ENCODE measurements around the gene CTNNA3. TPM values are rescaled to one million over a fixed set of nuclear protein-coding genes. Genes with fewer than 3 reads are reported as not detected.

The CTNNA3 gene
- total and polyA plus RNA-seq, 5 donors from 2014 or later = not detected

DNA sequence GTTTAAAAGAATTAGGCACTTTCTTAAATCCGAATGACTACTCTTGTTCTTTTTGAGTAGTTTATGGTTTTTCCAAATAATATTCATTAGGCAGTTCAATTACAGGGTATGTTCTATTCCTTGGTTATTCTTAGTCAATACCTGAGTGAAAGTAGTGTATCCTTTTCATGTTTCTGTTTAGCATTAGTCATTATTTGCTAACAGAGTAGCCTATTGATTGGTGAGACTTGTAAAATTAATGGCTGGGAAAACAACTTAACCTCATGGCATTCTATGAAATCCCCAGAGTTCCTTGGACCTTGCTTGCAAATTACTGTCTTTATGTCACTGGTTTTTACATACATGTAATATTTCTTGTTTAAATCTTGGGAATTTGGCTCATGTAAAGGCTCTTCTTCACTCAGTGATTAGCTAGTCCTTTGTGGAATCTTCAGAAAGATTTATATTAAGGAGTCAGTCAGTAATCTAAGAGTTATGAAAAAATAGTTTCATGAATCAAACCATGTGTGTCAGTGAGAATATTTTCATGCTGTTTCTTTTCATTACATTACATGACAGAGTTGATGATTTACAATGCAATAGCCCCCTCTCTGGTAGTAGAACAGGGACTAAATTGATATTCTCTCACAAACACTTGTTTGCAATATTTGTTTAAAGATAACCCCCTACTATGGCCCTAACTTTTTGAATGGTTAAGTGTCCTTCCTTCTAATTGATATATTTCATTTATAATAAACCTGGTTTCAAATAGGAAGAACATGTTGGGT lies 851.6 kb downstream of the CTNNA3 start:
- no peaks in the 10 kb centered on the region for H3K4me1 Mint-ChIP-seq
- Histone ChIP-seq H3K27ac (ENCODE audit: insufficient read depth, low read length, poor library complexity, severe bottlenecking) (no peak overlapping the region), H3K9me3 (ENCODE audit: control insufficient read depth in 2 of 2, low read length in 2 of 2) (no peaks in the 10 kb centered on the region), H3K36me3 (ENCODE audit: control insufficient read depth, insufficient read depth, low read length) (no peaks in the 10 kb centered on the region), H3K27me3 (ENCODE audit: control insufficient read depth, insufficient read depth, low read length) (no peaks in the 10 kb centered on the region), H3K4me3 (ENCODE audit: low read depth, low read length) (no peak overlapping the region), H3K4me1 (ENCODE audit: control insufficient read depth, insufficient read depth, low read length, poor library complexity, severe bottlenecking) (no peaks in the 10 kb centered on the region)
- no peaks in the 10 kb centered on the region for H3K27me3 Mint-ChIP-seq
- DNase-seq (no peak), ATAC-seq (ENCODE audit: low read depth in 2 of 2) (no peak)
- H3K36me3 Mint-ChIP-seq = no peaks in the 10 kb centered on the region
- no peak overlapping the region for H3K4me3 Mint-ChIP-seq
- no peak overlapping the region for H3K27ac Mint-ChIP-seq
- peaks cover 0 to 5% (median 2%) of the 10 kb centered on the region in 7 donors for H3K9me3 Mint-ChIP-seq

DNA sequence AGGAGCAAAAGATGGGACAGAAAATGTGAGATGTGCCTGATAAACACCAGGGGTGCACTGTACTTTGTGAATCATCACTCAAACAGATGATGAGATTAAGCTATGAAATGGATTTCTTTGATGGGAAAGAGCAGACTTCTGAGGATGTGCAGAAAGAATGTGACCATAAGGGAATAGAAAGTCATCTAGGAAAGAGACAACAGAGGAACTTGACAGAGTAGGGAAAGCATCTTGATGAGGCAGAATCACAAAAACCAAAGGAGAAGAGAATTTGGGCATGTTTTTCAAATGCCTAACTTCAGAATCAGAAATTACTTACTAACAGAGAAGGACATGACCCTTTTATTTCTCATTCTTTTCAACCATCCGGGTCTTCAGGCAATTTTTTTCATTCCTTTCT lies 852.6 kb downstream of the CTNNA3 start:
- no peak overlapping the region for H3K4me3 Mint-ChIP-seq
- ATAC-seq (ENCODE audit: low read depth in 2 of 2) (no peak), DNase-seq (no peak)
- H3K27ac Mint-ChIP-seq = no peak overlapping the region
- Histone ChIP-seq H3K27ac (ENCODE audit: insufficient read depth, low read length, poor library complexity, severe bottlenecking) (no peak overlapping the region), H3K36me3 (ENCODE audit: control insufficient read depth, insufficient read depth, low read length) (no peaks in the 10 kb centered on the region), H3K9me3 (ENCODE audit: control insufficient read depth in 2 of 2, low read length in 2 of 2) (no peaks in the 10 kb centered on the region), H3K4me1 (ENCODE audit: control insufficient read depth, insufficient read depth, low read length, poor library complexity, severe bottlenecking) (no peaks in the 10 kb centered on the region), H3K4me3 (ENCODE audit: low read depth, low read length) (no peak overlapping the region), H3K27me3 (ENCODE audit: control insufficient read depth, insufficient read depth, low read length) (no peaks in the 10 kb centered on the region)
- H3K36me3 Mint-ChIP-seq = no peaks in the 10 kb centered on the region
- H3K27me3 Mint-ChIP-seq = no peaks in the 10 kb centered on the region
- H3K9me3 Mint-ChIP-seq = peaks cover 0 to 5% (median 2%) of the 10 kb centered on the region in 7 donors
- no peaks in the 10 kb centered on the region for H3K4me1 Mint-ChIP-seq

DNA sequence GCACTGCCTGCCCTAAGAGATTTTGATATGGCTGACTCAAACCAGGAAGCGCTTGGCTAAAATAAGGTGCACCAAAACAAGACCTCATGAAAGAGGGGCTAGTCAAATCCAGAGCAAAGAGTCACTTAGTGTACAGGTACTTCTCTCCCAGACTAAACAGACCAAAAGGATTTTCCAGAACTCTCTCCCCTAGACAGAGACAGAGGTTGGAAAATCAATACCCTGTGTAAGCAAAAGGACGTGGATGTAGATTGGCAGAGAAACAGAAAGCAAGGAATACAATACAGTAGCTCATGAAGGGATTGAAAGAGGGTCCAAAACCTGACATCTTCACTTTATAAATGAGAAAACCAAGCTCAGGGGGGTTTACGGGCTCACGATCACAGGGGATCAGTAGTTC lies 853.1 kb downstream of the CTNNA3 start:
- Mint-ChIP-seq H3K9me3 (peaks cover 0 to 6% (median 2%) of the 10 kb centered on the region in 7 donors), H3K27ac (no peak overlapping the region), H3K27me3 (no peaks in the 10 kb centered on the region), H3K4me3 (no peak overlapping the region), H3K4me1 (no peaks in the 10 kb centered on the region), H3K36me3 (no peaks in the 10 kb centered on the region)
- ATAC-seq (ENCODE audit: low read depth in 2 of 2) (no peak), DNase-seq (no peak)
- Histone ChIP-seq H3K27ac (ENCODE audit: insufficient read depth, low read length, poor library complexity, severe bottlenecking) (no peak overlapping the region), H3K4me3 (ENCODE audit: low read depth, low read length) (no peak overlapping the region), H3K27me3 (ENCODE audit: control insufficient read depth, insufficient read depth, low read length) (no peaks in the 10 kb centered on the region), H3K9me3 (ENCODE audit: control insufficient read depth in 2 of 2, low read length in 2 of 2) (no peaks in the 10 kb centered on the region), H3K36me3 (ENCODE audit: control insufficient read depth, insufficient read depth, low read length) (no peaks in the 10 kb centered on the region), H3K4me1 (ENCODE audit: control insufficient read depth, insufficient read depth, low read length, poor library complexity, severe bottlenecking) (no peaks in the 10 kb centered on the region)

DNA sequence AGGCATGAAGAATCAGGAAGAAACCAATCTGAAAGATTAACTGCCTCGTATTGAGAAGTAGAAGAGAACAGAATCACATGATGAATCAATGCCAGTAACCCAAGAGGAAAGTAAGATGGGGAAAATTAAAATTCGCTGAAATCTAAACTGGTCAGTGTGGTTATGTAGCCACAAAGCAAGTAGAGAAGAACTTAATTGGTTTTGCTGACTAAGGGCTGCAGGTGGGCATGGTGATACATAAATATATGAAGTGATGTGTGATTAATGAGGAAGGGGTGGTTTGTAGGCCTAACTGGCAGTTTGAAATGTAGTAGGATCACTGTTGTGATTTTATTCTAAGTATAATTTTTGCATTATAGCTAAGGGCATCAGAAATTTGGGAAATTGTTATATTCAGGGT lies 853.6 kb downstream of the CTNNA3 start:
- Histone ChIP-seq H3K4me3 (ENCODE audit: low read depth, low read length) (no peak overlapping the region), H3K4me1 (ENCODE audit: control insufficient read depth, insufficient read depth, low read length, poor library complexity, severe bottlenecking) (no peaks in the 10 kb centered on the region), H3K36me3 (ENCODE audit: control insufficient read depth, insufficient read depth, low read length) (no peaks in the 10 kb centered on the region), H3K27me3 (ENCODE audit: control insufficient read depth, insufficient read depth, low read length) (no peaks in the 10 kb centered on the region), H3K9me3 (ENCODE audit: control insufficient read depth in 2 of 2, low read length in 2 of 2) (no peaks in the 10 kb centered on the region), H3K27ac (ENCODE audit: insufficient read depth, low read length, poor library complexity, severe bottlenecking) (no peak overlapping the region)
- Mint-ChIP-seq H3K36me3 (no peaks in the 10 kb centered on the region), H3K9me3 (peaks cover 0 to 7% (median 2%) of the 10 kb centered on the region in 7 donors), H3K4me3 (no peak overlapping the region), H3K27ac (no peak overlapping the region), H3K4me1 (no peaks in the 10 kb centered on the region), H3K27me3 (no peaks in the 10 kb centered on the region)
- no peak for ATAC-seq (ENCODE audit: low read depth in 2 of 2)
- no peak for DNase-seq

DNA sequence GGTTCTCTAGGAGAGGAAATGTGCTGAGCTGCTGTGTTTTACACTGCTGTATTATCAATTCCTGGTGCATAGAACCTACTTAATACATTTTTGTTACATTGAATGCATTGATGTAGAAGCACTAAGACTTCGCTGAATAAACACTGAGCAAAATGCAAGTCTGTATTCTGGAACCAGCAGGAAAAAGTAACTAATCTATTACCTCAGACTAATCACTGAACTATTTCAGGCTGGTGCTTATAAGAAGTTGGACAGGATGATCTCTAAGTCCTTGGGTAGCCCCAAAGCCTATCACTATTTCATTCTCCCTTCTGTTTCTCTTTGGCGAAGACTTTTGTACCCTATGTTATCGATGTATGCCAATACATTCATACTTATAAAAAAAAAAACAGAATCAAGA lies 857.3 kb downstream of the CTNNA3 start:
- H3K36me3 Mint-ChIP-seq = no peaks in the 10 kb centered on the region
- Histone ChIP-seq H3K9me3 (ENCODE audit: control insufficient read depth in 2 of 2, low read length in 2 of 2) (no peaks in the 10 kb centered on the region), H3K27ac (ENCODE audit: insufficient read depth, low read length, poor library complexity, severe bottlenecking) (no peak overlapping the region), H3K36me3 (ENCODE audit: control insufficient read depth, insufficient read depth, low read length) (no peaks in the 10 kb centered on the region), H3K4me1 (ENCODE audit: control insufficient read depth, insufficient read depth, low read length, poor library complexity, severe bottlenecking) (no peaks in the 10 kb centered on the region), H3K27me3 (ENCODE audit: control insufficient read depth, insufficient read depth, low read length) (no peaks in the 10 kb centered on the region), H3K4me3 (ENCODE audit: low read depth, low read length) (no peak overlapping the region)
- no peak for DNase-seq
- no peaks in the 10 kb centered on the region for H3K27me3 Mint-ChIP-seq
- H3K4me3 Mint-ChIP-seq = no peak overlapping the region
- no peaks in the 10 kb centered on the region for H3K4me1 Mint-ChIP-seq
- H3K9me3 Mint-ChIP-seq = peaks cover 0 to 8% (median 4%) of the 10 kb centered on the region in 7 donors
- H3K27ac Mint-ChIP-seq = no peak overlapping the region
- no peak for ATAC-seq (ENCODE audit: low read depth in 2 of 2)

DNA sequence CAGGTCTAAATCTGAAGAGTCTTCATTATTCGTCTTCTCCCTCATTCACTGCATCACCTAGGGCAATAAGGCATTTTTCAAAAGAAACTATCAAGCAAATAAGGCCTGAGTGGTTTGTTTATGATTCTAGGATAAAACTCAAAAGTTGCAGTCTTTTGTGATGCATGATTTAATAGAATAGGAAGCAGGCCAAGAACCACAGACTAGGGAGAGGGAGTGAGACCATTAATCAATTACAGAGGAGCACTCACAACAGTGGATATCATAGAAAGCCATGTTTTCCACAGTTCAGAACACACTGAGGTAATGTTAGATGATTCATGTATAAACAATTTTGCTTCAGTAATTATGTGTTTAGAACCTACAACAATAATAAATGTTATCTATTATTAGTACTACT lies 858.0 kb downstream of the CTNNA3 start:
- no peaks in the 10 kb centered on the region for H3K36me3 ChIP-seq (ENCODE audit: control insufficient read depth, insufficient read depth, low read length)
- ATAC-seq (ENCODE audit: low read depth in 2 of 2) = no peak
- H3K27ac ChIP-seq (ENCODE audit: insufficient read depth, low read length, poor library complexity, severe bottlenecking) = no peak overlapping the region
- no peak for DNase-seq
- peaks cover 0 to 6% (median 4%) of the 10 kb centered on the region in 7 donors for H3K9me3 Mint-ChIP-seq
- H3K27ac Mint-ChIP-seq = no peak overlapping the region
- H3K4me1 Mint-ChIP-seq = no peaks in the 10 kb centered on the region
- no peaks in the 10 kb centered on the region for H3K36me3 Mint-ChIP-seq
- H3K27me3 Mint-ChIP-seq = no peaks in the 10 kb centered on the region
- no peaks in the 10 kb centered on the region for H3K27me3 ChIP-seq (ENCODE audit: control insufficient read depth, insufficient read depth, low read length)
- no peak overlapping the region for H3K4me3 Mint-ChIP-seq
- no peaks in the 10 kb centered on the region for H3K4me1 ChIP-seq (ENCODE audit: control insufficient read depth, insufficient read depth, low read length, poor library complexity, severe bottlenecking)
- H3K4me3 ChIP-seq (ENCODE audit: low read depth, low read length) = no peak overlapping the region
- H3K9me3 ChIP-seq (ENCODE audit: control insufficient read depth in 2 of 2, low read length in 2 of 2) = no peaks in the 10 kb centered on the region

DNA sequence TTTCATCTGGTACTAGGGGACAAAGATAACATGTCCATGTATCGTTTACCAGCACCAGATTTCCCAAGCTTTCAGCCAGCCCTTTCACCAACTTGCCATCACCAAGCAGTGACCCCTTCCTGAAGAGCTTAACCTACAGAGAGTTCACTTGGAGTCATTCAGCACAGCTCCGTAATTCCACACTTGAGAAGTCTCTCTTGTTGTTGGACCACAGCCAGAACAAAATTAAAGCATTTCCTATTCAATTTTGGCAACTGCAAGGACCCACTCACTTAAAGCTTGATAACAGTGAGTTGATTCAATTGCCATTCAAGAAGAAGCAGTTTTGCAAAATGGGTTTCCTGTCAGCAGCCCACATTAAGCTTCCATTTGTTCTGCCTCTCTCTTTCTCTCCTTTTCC lies 858.7 kb downstream of the CTNNA3 start:
- Histone ChIP-seq H3K4me3 (ENCODE audit: low read depth, low read length) (no peak overlapping the region), H3K27ac (ENCODE audit: insufficient read depth, low read length, poor library complexity, severe bottlenecking) (no peak overlapping the region), H3K9me3 (ENCODE audit: control insufficient read depth in 2 of 2, low read length in 2 of 2) (no peaks in the 10 kb centered on the region), H3K36me3 (ENCODE audit: control insufficient read depth, insufficient read depth, low read length) (no peaks in the 10 kb centered on the region), H3K4me1 (ENCODE audit: control insufficient read depth, insufficient read depth, low read length, poor library complexity, severe bottlenecking) (no peaks in the 10 kb centered on the region), H3K27me3 (ENCODE audit: control insufficient read depth, insufficient read depth, low read length) (no peaks in the 10 kb centered on the region)
- Mint-ChIP-seq H3K27me3 (no peaks in the 10 kb centered on the region), H3K4me1 (no peaks in the 10 kb centered on the region), H3K9me3 (peaks cover 0 to 4% (median 2%) of the 10 kb centered on the region in 7 donors), H3K27ac (no peak overlapping the region), H3K36me3 (no peaks in the 10 kb centered on the region), H3K4me3 (no peak overlapping the region)
- ATAC-seq (ENCODE audit: low read depth in 2 of 2) (no peak), DNase-seq (no peak)

DNA sequence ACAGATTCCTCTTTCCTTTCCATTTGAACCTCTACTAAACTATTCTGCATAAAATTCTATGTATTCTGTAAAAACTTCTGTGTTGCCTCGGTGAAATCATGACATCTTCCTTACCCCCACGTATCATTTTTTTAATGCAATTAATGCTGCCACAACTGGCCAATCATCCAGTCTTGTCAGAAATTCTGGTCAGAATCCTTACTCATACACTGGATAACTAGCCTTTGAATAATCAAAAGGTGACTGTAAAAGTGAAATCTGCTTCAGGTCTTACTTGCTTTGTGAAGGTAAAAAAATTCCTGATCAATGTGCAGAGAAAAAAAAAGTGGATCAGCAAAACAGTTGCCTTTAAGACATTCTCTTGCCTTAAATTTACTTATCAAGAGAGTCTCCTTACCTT lies 859.2 kb downstream of the CTNNA3 start:
- no peak overlapping the region for H3K4me3 ChIP-seq (ENCODE audit: low read depth, low read length)
- Mint-ChIP-seq H3K9me3 (peaks cover 0 to 4% (median 2%) of the 10 kb centered on the region in 7 donors), H3K4me3 (no peak overlapping the region), H3K36me3 (no peaks in the 10 kb centered on the region), H3K4me1 (no peaks in the 10 kb centered on the region), H3K27ac (no peak overlapping the region), H3K27me3 (no peaks in the 10 kb centered on the region)
- no peak for ATAC-seq (ENCODE audit: low read depth in 2 of 2)
- H3K27ac ChIP-seq (ENCODE audit: insufficient read depth, low read length, poor library complexity, severe bottlenecking) = no peak overlapping the region
- H3K27me3 ChIP-seq (ENCODE audit: control insufficient read depth, insufficient read depth, low read length) = no peaks in the 10 kb centered on the region
- H3K4me1 ChIP-seq (ENCODE audit: control insufficient read depth, insufficient read depth, low read length, poor library complexity, severe bottlenecking) = no peaks in the 10 kb centered on the region
- H3K9me3 ChIP-seq (ENCODE audit: control insufficient read depth in 2 of 2, low read length in 2 of 2) = no peaks in the 10 kb centered on the region
- DNase-seq = no peak
- H3K36me3 ChIP-seq (ENCODE audit: control insufficient read depth, insufficient read depth, low read length) = no peaks in the 10 kb centered on the region
